Fibroblast of villous mesenchyme (primary cell): Measurements from ENCODE around the gene CCDC158. TPM values are rescaled to one million over a fixed set of nuclear protein-coding genes. Genes with fewer than 3 reads are reported as not detected.
"Not testable (repeated sequence)": the region's sequence is repeated elsewhere in the genome, so short reads cannot be mapped to it uniquely, and the experiment has no call there.

Experiments
- DNase-seq: peaks from one replicate; pipeline ENCODE4 v3.0.0-alpha.2; 2010; ENCODE audit warnings: low read depth
- H3K4me3 ChIP-seq: 2 replicates; pipeline ENCODE4 v1.5.1; 2011; ENCODE audit warnings: low read depth, mild to moderate bottlenecking, low read length
- total RNA-seq: library from RNA; depleted of rRNA; stranded (reverse); fragments of >200 nt; gene quantifications from 2 replicates; pipeline ENCODE4 v1.2.3, GENCODE V29; 2012
- TF ChIP-seq, protein P1 (sequence below): IDR thresholded peaks from 2 replicates; pipeline ENCODE4 v1.5.1; 2012; ENCODE audit warnings: low read depth, mild to moderate bottlenecking, low read length; ENCODE audit not compliant: insufficient read depth

The CCDC158 gene
- total RNA-seq, 1 donor = 0.43 TPM

DNA sequence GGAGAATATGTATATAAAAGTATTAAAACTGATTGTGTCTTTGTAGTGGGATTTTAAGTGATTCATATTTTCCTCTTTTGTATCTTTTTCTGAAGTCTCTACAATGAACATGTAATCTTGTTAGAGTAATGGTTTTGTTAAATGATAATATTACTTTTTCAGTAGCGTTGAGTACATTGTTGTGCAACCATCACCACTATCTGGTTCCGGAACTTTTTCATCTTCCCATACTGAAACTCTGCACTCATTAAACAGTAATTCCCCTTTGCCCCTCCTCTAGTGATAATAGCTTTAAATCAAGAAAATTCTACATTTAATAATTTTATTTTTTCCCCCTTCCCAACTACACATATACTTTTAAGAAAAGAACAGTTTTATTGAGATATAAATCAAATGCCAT is 37.4 kb upstream of the CCDC158 start:
- TF ChIP-seq, protein P1, sequence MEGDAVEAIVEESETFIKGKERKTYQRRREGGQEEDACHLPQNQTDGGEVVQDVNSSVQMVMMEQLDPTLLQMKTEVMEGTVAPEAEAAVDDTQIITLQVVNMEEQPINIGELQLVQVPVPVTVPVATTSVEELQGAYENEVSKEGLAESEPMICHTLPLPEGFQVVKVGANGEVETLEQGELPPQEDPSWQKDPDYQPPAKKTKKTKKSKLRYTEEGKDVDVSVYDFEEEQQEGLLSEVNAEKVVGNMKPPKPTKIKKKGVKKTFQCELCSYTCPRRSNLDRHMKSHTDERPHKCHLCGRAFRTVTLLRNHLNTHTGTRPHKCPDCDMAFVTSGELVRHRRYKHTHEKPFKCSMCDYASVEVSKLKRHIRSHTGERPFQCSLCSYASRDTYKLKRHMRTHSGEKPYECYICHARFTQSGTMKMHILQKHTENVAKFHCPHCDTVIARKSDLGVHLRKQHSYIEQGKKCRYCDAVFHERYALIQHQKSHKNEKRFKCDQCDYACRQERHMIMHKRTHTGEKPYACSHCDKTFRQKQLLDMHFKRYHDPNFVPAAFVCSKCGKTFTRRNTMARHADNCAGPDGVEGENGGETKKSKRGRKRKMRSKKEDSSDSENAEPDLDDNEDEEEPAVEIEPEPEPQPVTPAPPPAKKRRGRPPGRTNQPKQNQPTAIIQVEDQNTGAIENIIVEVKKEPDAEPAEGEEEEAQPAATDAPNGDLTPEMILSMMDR = no peak
- no peak overlapping the region for H3K4me3 ChIP-seq
- DNase-seq = no peak

DNA sequence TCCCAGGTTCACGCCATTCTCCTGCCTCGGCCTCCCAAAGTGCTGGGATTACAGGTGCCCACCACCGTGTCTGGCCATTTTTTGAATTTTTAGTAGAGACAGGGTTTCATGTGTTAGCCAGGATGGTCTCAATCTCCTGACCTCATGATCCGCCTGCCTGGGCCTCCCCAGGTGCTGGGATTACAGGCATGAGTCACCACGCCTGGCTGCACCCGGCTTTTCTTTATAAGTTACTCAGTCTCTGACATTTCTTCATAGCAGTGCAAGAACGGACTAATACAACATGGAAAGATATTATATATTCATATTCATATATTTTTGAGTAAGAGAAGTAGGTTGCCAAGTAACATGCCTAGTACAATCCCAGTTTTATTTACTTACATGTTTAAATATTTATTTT is 36.9 kb upstream of the CCDC158 start:
- DNase-seq = no peak
- H3K4me3 ChIP-seq = no peak overlapping the region
- TF ChIP-seq, protein P1 = no peak

DNA sequence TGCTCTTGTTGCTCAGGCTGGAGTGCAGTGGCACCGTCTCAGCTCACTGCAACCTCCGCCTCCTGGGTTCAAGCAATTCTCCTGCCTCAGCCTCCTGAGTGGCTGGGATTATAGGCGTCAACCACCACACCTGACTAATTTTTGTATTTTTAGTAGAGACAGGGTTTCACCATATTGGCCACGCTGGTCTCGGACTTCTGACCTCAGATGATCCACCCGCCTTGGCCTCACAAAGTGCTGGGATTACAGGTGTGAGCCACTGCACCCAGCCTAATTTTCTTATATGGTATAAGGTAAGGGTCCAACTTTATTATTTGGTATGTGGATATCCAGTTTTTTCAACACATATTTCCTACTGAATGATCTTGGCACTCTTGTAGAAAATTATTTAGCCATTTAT is 33.1 kb upstream of the CCDC158 start:
- not testable (repeated sequence) for H3K4me3 ChIP-seq, DNase-seq

DNA sequence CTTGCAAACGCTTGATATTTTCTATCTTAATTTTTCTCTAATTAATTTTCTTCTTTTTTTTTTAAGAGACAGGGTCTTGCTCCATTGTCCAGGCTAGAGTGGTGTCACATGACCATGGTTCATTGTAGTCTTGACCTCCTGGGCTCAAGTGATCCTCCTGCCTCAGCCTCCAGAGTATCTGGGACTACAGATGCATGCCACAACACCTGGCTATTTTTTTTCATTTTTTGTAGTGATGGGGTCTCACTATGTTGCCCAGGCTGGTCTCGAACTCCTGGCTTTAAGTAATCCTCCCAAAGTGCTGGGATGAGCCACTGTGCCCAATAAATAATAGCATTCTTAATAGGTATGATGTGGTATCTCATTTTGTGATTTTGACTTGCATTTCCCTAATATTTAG is 32.3 kb upstream of the CCDC158 start:
- no peak overlapping the region for H3K4me3 ChIP-seq
- TF ChIP-seq, protein P1 = no peak
- DNase-seq = no peak

DNA sequence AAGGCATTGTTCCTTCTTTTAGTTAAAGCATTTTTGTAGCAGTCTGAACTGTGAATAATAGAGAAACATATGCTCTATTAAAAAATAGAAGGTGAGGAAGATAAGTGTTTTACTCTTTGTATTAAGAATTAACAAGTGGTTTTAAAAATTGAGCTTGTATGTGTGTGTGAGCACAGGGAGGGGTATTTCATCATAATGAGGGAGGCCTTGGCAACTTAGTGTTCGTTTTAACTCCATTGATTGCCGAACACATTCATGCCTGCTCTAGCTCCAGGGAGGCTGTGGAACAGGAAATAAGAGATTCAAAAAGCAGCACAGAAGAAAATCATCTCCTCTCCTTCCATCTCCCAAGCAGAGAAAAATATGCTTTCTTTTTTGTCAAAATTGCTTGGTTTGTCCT is 28.9 kb upstream of the CCDC158 start:
- no peak for DNase-seq
- H3K4me3 ChIP-seq = no peak overlapping the region
- TF ChIP-seq, protein P1 = no peak

DNA sequence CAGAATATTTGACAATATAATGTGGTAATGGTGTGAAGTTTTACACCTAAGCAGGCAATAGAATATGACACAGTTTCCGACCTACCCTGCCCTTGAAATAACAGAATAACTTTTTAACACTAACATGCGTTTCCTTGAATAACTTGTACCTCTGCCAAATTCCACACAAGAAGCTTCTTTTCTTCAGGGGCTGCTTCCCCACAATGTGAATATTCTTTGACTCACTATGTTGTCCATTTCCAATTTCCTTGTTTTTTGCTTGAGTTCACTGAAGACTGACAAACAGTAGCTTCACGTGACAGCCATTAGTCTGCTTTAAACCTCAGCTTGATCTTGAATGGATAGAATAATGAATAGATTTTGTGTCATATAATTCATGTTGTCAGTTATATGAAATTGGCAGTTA is 28.4 kb upstream of the CCDC158 start:
- DNase-seq = no peak

DNA sequence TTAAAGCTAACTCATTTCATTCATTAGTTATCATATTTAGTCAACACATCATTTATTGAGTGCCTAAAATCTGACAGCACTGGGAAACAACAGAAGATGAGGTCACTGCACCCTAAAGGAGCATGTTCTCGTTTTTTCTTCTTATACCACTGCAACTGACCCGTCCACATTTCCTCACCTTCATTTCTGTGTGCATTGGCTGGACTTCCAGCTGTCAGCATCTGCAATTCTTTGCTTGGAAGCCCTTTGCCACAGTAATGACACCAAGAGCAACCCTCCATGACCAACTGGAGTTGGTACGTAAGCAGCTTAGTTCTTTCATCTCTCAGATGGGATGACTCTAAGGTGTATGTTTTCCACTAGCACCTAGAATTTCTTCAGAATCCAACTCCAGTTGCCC is 27.3 kb upstream of the CCDC158 start:
- TF ChIP-seq, protein P1 = no peak
- DNase-seq = no peak
- H3K4me3 ChIP-seq = no peak overlapping the region

More for the DNA sequence above, 28.4 kb upstream of the CCDC158 start:
- TF ChIP-seq, protein P1 = no peak
- no peak overlapping the region for H3K4me3 ChIP-seq

DNA sequence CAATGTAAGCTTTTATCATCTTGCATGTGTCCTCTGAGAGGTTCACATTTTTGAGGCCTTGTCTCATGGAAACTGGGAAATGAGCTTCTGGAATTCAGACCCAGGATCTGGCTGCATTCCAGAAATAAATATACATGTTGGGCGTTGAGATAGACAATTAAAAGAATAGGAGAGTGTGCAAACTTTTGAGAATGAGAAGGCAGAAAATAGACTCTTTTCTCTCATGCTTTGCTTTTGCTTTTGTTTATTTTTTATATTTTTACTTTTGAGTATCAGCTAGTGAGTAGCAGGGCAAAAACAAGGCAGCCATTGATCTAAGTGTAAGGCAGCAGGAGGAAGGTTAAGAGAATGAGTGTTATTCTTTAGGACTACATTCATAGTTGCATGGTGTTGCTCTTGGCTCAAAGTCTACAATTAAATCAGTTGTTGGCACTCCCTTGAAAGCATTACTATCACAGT is 26.5 kb upstream of the CCDC158 start:
- H3K4me3 ChIP-seq = no peak overlapping the region
- DNase-seq = no peak
- TF ChIP-seq, protein P1 = no peak
